Esophagus squamous epithelium (tissue), 4 donors: ENCODE data around the gene DSCAML1.

Source experiments
- POLR2A ChIP-seq, 4 donors: fragments of 450-650 bp; IDR thresholded peaks; one replicate each; pipeline ENCODE4 v1.6.1; 2017; ENCODE audit warnings: antibody characterized with exemption in 4 of 4, mild to moderate bottlenecking in 4 of 4, moderate library complexity in 3 of 4
- TF ChIP-seq, protein P1 (sequence below), 6 experiments: fragments of 450-650 bp in 4 of 6; fragments of 200-600 bp in 2 of 6; sonication (generic) in 2 of 6; IDR thresholded peaks; one replicate each; pipeline ENCODE4 v1.5.1; 2016 to 2019; ENCODE audit warnings: antibody characterized with exemption in 6 of 6, mild to moderate bottlenecking in 4 of 6, moderate library complexity in 4 of 6

DNA sequence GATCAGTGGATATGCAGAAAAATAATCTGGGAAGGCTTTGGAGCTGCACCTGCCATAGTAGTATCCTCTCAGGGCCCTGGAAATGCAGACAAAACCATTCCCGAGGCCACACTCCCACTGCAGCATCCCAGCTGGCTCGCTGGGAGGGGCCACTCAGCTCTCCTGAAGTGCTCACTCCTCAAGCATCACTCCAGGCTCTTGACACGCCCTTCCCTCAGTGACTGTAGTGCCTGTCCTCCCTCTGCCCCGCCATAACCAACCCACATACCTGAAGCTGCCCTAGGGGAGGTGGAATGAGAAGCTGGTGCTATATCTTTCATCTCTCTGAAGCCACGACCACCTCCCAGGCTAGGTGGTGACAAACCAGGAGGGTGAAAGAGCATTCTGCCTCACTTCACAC lies 4.8 kb downstream of the DSCAML1 start:
- TF ChIP-seq, protein P1, sequence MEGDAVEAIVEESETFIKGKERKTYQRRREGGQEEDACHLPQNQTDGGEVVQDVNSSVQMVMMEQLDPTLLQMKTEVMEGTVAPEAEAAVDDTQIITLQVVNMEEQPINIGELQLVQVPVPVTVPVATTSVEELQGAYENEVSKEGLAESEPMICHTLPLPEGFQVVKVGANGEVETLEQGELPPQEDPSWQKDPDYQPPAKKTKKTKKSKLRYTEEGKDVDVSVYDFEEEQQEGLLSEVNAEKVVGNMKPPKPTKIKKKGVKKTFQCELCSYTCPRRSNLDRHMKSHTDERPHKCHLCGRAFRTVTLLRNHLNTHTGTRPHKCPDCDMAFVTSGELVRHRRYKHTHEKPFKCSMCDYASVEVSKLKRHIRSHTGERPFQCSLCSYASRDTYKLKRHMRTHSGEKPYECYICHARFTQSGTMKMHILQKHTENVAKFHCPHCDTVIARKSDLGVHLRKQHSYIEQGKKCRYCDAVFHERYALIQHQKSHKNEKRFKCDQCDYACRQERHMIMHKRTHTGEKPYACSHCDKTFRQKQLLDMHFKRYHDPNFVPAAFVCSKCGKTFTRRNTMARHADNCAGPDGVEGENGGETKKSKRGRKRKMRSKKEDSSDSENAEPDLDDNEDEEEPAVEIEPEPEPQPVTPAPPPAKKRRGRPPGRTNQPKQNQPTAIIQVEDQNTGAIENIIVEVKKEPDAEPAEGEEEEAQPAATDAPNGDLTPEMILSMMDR (IDR thresholded peaks at IDR 0.05), result no peak
- TF ChIP-seq POLR2A (IDR thresholded peaks at IDR 0.05), result no peak
